SK-N-MC (cell line): ENCODE data around the gene LSM4.
A peak's percentile ranks its signal among the peaks of the same experiment; 100 is the strongest.

Experiments used
- DNase-seq: peaks from one replicate; pipeline ENCODE4 v3.0.0-alpha.2; 2011; ENCODE audit warnings: low read depth, low spot score
- H3K27ac ChIP-seq: fragments of 200-600 bp; sonication (generic); 2 replicates; pipeline ENCODE4 v1.5.1; 2016; ENCODE audit warnings: mixed run types
- H3K36me3 ChIP-seq: fragments of 200-600 bp; sonication (generic); 2 replicates; pipeline ENCODE4 v1.6.1; 2017; ENCODE audit warnings: antibody characterized with exemption, low read length, mixed read lengths; ENCODE audit not compliant: insufficient read depth
- H3K4me3 ChIP-seq: fragments of 200-600 bp; sonication (generic); 2 replicates; pipeline ENCODE4 v1.5.1; 2016
- H3K9ac ChIP-seq: fragments of 200-600 bp; sonication (generic); 2 replicates; pipeline ENCODE4 v1.8.0; 2017; ENCODE audit warnings: mixed run types, mixed read lengths; ENCODE audit not compliant: insufficient read length
- H3K9me3 ChIP-seq: fragments of 200-600 bp; sonication (generic); 2 replicates; pipeline ENCODE4 v1.6.1; 2017; ENCODE audit warnings: low read depth, mild to moderate bottlenecking, antibody characterized with exemption, low read length, moderate library complexity, mixed read lengths
- EZH2 ChIP-seq: fragments of 200-600 bp; sonication (generic); IDR thresholded peaks from one replicate; pipeline ENCODE4 v1.6.1; 2017; ENCODE audit warnings: antibody characterized with exemption
- FOXP2 ChIP-seq: optimal IDR thresholded peaks from 2 replicates; pipeline ENCODE3; 2011; ENCODE audit warnings: mild to moderate bottlenecking, moderate library complexity; ENCODE audit not compliant: insufficient read depth; ENCODE audit errors: extremely low read length, control extremely low read depth
- POLR2AphosphoS5 ChIP-seq: IDR thresholded peaks from 2 replicates; pipeline ENCODE4 v1.6.1; 2012; ENCODE audit warnings: mild to moderate bottlenecking, low read depth, low read length, borderline replicate concordance

The LSM4 gene

GRCh38 chr19:18345296-18345695 is 22.4 kb upstream of the LSM4 start:
- H3K4me3 ChIP-seq = no peak overlapping the region
- TF ChIP-seq POLR2AphosphoS5 (no peak), FOXP2 (no peak)
- H3K27ac ChIP-seq = no peak overlapping the region
- H3K36me3 ChIP-seq = no peaks in the 10 kb centered on the region
- H3K9me3 ChIP-seq = no peaks in the 10 kb centered on the region
- DNase-seq = no peak
- no peak overlapping the region for H3K9ac ChIP-seq

- H3K36me3 ChIP-seq = no peaks in the 10 kb centered on the region
- no peak overlapping the region for H3K9ac ChIP-seq
Measured at GRCh38 chr19:18344582-18344950, 21.7 kb upstream of the LSM4 start.

GRCh38 chr19:18342090-18342632 is 19.3 kb upstream of the LSM4 start:
- H3K36me3 ChIP-seq = no peaks in the 10 kb centered on the region
- no peak for DNase-seq
- H3K9me3 ChIP-seq = no peaks in the 10 kb centered on the region
- no peak overlapping the region for H3K9ac ChIP-seq
- no peak overlapping the region for H3K27ac ChIP-seq
- no peak overlapping the region for H3K4me3 ChIP-seq
- TF ChIP-seq EZH2 (no peak), POLR2AphosphoS5 (no peak), FOXP2 (no peak)

More at GRCh38 chr19:18344582-18344950, 21.7 kb upstream of the LSM4 start:
- H3K27ac ChIP-seq = no peak overlapping the region
- no peak overlapping the region for H3K4me3 ChIP-seq
- no peaks in the 10 kb centered on the region for H3K9me3 ChIP-seq
- DNase-seq = no peak
- no peak for TF ChIP-seq POLR2AphosphoS5
- no peak for TF ChIP-seq FOXP2
- TF ChIP-seq EZH2 = no peak

DNA sequence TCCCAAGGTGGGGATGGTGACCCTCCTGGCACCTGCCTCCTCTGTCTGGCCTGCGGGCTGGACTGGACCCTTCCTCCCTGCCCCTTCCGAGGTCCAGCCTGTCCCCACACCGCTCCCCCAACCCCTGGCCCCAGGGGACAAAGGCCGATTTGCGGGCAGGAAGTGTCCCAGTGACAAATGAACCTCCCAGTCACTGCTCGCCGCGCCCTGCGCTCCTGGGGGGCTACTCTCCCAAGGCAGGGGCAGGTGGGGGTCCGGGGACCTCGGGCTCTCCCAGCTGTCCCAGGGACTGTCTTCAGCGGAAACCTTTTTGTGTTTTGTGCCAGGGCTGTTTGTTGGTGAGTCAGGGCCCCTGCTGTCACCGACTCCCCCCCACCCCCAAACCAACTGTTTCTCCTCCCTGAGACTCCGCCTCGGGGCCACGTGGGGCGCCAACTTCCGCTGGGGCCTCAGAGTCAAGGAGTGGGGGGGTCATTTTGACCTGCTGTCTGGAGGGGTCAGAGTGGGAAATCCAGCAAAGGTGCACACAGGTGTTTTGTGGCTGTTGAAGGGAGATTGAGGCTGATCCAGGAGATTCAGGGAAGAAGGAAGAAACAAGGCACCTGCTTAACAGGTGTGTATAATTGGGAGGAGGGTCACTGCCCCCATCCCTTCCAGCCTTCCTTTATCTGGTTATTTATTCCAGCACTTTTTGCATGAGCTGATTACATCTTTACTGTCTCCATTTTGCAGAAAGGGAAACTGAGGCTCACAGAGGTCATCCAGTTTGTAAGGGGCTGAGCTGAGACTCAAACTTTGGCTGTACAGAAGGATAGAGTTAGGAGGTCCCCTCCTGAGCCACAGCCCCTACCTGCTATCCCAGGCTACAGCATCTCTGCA is 18.4 kb upstream of the LSM4 start:
- peak overlapping the region; percentile 47 for H3K9ac ChIP-seq
- H3K36me3 ChIP-seq = no peaks in the 10 kb centered on the region
- TF ChIP-seq FOXP2 (no peak), POLR2AphosphoS5 (no peak), EZH2 (no peak)
- H3K4me3 ChIP-seq = peak overlapping the region; percentile 79
- no peak overlapping the region for H3K27ac ChIP-seq
- H3K9me3 ChIP-seq = no peaks in the 10 kb centered on the region
- DNase-seq = no peak

DNA sequence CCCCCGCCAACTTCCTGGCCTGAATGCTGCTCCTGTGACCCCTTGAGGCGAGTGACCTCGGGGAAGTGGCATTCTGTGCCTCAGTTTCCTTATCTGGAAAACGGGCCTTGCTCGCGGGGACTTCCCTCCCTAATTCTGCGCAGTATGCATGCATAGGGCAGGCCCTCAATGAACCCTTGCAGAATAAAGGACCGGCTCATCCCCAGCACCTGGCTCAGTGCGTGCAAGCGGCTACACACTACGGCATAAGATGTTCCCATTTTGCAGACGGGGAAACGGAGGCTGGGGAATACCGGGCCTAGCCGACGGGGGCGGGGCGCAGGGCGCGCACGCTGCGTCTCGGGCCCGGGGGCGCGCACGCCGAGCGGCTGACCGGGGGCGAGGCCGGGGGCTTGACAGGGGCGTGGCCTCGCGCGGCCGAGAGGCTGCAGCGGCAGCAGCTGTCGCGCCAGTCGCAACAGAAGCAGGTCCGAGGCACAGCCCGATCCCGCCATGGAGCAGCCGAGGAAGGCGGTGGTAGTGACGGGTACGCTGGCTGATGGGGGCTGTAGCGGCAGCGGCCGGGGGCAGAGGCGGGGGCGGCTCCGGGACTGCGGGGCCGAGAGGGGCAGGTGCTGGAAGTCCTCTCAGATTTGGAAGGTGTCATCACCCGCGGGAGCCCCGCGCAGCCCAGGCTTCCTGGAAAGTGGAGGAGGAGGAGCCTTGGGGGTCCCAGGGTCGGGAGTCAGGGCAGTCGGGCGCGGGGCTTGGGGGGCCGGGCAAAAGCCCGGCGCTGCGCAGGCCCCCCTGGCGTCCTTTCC is 17.5 kb upstream of the LSM4 start, which contains the start of gene PGPEP1:
TSS of gene PGPEP1 (plus strand) at position 409 of the 800 bp plus-strand sequence. CDS start at position 493, 84 bp downstream.
- Histone ChIP-seq H3K9ac (peak within 1 kb of the TSS; percentile 47), H3K4me3 (peak within 1 kb of the TSS; percentile 79), H3K27ac (no peak within 1 kb of the TSS), H3K36me3 (no peaks in the 10 kb centered on the region), H3K9me3 (no peaks in the 10 kb centered on the region)
- TF ChIP-seq FOXP2 (no peak), POLR2AphosphoS5 (no peak), EZH2 (no peak)
- DNase-seq = no peak

DNA sequence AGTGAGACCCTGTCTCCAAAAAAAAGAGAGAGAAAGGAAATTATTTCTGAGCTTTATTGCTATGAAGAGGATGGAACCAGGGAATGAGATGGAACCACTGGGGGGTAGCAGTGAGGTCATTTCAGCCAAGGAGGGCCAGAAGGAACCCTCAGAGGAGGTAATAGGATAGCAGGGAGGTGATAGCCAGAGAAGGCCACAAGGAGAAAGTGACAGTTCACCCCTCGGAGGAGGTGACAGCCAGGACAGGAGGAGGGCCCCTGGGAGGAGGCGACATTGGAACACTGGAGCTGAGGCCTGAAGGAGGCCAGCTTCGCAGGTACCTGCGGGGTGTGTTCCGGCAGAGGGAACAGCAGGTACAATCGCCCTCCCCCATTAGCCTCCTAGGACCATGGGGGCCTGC is 16.8 kb upstream of the LSM4 start:
- no peak overlapping the region for H3K27ac ChIP-seq
- no peaks in the 10 kb centered on the region for H3K36me3 ChIP-seq
- no peak overlapping the region for H3K9ac ChIP-seq
- no peak for TF ChIP-seq FOXP2
- no peak for TF ChIP-seq POLR2AphosphoS5
- TF ChIP-seq EZH2 = no peak
- no peak for DNase-seq
- H3K4me3 ChIP-seq = peak overlapping the region; percentile 79
- no peaks in the 10 kb centered on the region for H3K9me3 ChIP-seq

DNA sequence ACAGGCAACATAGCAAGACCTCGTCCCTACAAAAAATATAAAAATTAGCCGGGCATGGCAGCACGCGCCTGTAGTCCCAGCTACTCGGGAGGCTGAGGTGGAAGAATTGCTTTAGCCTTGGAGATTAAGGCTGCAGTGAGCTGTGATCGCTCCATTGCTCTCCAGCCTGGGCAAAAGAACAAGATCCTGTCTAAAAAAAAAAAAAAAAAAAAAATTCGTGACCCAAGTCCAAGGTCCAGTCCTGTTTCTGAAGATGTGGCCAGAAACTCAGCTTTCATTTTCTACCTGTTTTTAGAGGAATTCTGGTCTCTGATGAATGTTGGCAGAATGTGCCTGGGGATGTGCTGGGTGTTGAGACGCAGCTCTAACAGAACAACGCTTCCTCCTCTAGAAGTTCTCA is 15.7 kb upstream of the LSM4 start:
- no peaks in the 10 kb centered on the region for H3K9me3 ChIP-seq
- DNase-seq = no peak
- H3K4me3 ChIP-seq = no peak overlapping the region
- H3K27ac ChIP-seq = no peak overlapping the region
- TF ChIP-seq POLR2AphosphoS5 = no peak
- no peak for TF ChIP-seq FOXP2
- TF ChIP-seq EZH2 = no peak
- no peaks in the 10 kb centered on the region for H3K36me3 ChIP-seq
- H3K9ac ChIP-seq = no peak overlapping the region

DNA sequence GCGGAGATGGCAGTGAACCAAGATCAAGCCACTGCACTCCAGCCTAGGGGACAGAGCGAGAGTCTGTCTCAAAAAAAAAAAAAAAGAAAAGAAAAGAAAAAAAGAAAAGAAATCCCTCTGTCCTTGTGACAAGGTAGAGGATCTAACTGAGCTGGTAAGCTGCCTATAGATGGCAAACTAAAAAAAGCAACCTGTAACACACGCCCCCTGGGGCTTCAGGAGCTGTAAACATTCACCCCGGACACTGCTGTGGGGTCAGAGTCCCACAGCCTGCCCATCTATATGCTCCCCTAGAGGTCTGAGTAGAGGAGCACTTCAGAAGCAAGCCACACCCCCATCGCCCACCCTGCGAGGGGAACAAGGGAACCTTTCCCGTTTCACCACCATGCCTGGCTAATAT is 13.2 kb upstream of the LSM4 start:
- Histone ChIP-seq H3K36me3 (no peaks in the 10 kb centered on the region), H3K4me3 (no peak overlapping the region), H3K27ac (no peak overlapping the region), H3K9me3 (no peaks in the 10 kb centered on the region), H3K9ac (no peak overlapping the region)
- DNase-seq = no peak
- TF ChIP-seq POLR2AphosphoS5 = no peak
- no peak for TF ChIP-seq EZH2
- no peak for TF ChIP-seq FOXP2
